Measurements from ENCODE around the gene RAE1. TPM values are rescaled to one million over a fixed set of nuclear protein-coding genes. Genes with fewer than 3 reads are reported as not detected.

RAE1 gene
- total and polyA plus RNA-seq, 2 of the 4 experiments (the other 2 are of a cell fraction) = 32.8 to 80.5 TPM

- intact Hi-C loops (cut with micrococcal nuclease) = loop anchor here (5.0 to 10.0 kb wide), 2 partner anchors 827 to 1509 kb away; no protein-coding TSS in a partner anchor
These were observed 36.9 kb downstream of the RAE1 start for GRCh38 chr20:57387945-57388371.

More at GRCh38 chr20:57387945-57388371, 36.9 kb downstream of the RAE1 start:
- no peaks in the 10 kb centered on the region for H3K9me3 ChIP-seq (ENCODE audit: control insufficient read depth, insufficient read depth, low read length)
- H3K79me1 ChIP-seq (ENCODE audit: low read depth in 1 of 2, low read length in 2 of 2) = peaks cover 0 to 11% of the 10 kb centered on the region in 2 experiments; a peak in 2 of 4 replicates
- H2BK15ac ChIP-seq (ENCODE audit: low read depth, low read length) = no peak overlapping the region
- H3K23ac ChIP-seq (ENCODE audit: low read depth, low read length) = no peak overlapping the region
- H2AK5ac ChIP-seq (ENCODE audit: low read depth, low read length) = no peak overlapping the region
- H3K9me1 ChIP-seq (ENCODE audit: insufficient read depth, low read length) = 0 out of 2 replicates have a peak, but pooled peaks cover 3% of the 10 kb centered on the region
- no peak overlapping the region for H3K27ac ChIP-seq (ENCODE audit: insufficient read depth, low read length)
- H3K27me3 ChIP-seq (ENCODE audit: control insufficient read depth, insufficient read depth, low read length) = no peaks in the 10 kb centered on the region
- no peak overlapping the region for H3K4ac ChIP-seq (ENCODE audit: low read depth, low read length)
- H3K4me1 ChIP-seq (ENCODE audit: control insufficient read depth, insufficient read depth, low read length) = peaks cover 6% of the 10 kb centered on the region
- H3K56ac ChIP-seq (ENCODE audit: extremely low read depth, insufficient read depth, low read length) = no peak overlapping the region
- no peak overlapping the region for H2BK5ac ChIP-seq (ENCODE audit: low read depth, low read length, poor library complexity, severe bottlenecking)
- no peak overlapping the region for H2BK20ac ChIP-seq (ENCODE audit: low read depth, low read length)
- no peak overlapping the region for H4K8ac ChIP-seq (ENCODE audit: low read depth in 2 of 2, low read length in 2 of 2)
- H4K91ac ChIP-seq (ENCODE audit: insufficient read depth, low read depth, low read length) = no peak overlapping the region
- in situ Hi-C loops (cut with MboI; ENCODE audit: low sequenced_read_pairs) (loop anchor here (5.0 to 25.0 kb wide), 4 partner anchors 109 to 1649 kb away; partner anchors contain the start of genes ATP5F1E and PRELID3B), dilution Hi-C loops (cut with HindIII; ENCODE audit: low sequenced_read_pairs, unreplicated experiment) (no loop called here)
- BruUV-seq (replicated peaks) = no TSS peak
- ATAC-seq (ENCODE audit: low read depth) (no peak), DNase-seq (no peak)
- no peak overlapping the region for H2BK120ac ChIP-seq (ENCODE audit: low read depth, low read length)
- no peak overlapping the region for H3K9ac ChIP-seq (ENCODE audit: low read depth, low read length)
- POLR2A ChIA-PET (ENCODE audit: unreplicated experiment) = no interaction called here
- no peak overlapping the region for H4K5ac ChIP-seq (ENCODE audit: low read depth, low read length)
- no peak overlapping the region for H3K4me3 ChIP-seq (ENCODE audit: insufficient read depth, low read depth, low read length)
- no peak overlapping the region for H2AFZ ChIP-seq (replicated peaks; ENCODE audit: low read length, poor library complexity)
- H3K18ac ChIP-seq (ENCODE audit: low read depth, low read length) = no peak overlapping the region
- no peak overlapping the region for H2AK9ac ChIP-seq (replicated peaks; ENCODE audit: low read depth, low read length, poor library complexity)
- CTCF ChIA-PET = interaction anchor here (0.6 kb wide), 1 partner anchor 122 kb away, joined by 3 read pairs; no protein-coding TSS in a partner anchor
- H3K4me2 ChIP-seq (ENCODE audit: low read depth, low read length) = no peak overlapping the region
- 100% methylated on average over 1 of the region's 7 CpGs; no CpG with 5 or more reads in 1 of the 2 experiments for WGBS, 2 experiments (ENCODE audit: extremely low coverage in 2 of 2, insufficient read length in 1 of 2)
- H4K20me1 ChIP-seq (ENCODE audit: insufficient read depth, low read length) = no peaks in the 10 kb centered on the region; the same call in 1 of the 2 replicates
- no peak overlapping the region for H3K14ac ChIP-seq (replicated peaks; ENCODE audit: low read depth, low read length)
- H3K36me3 ChIP-seq (ENCODE audit: control insufficient read depth, insufficient read depth, low read length) = peaks cover 5% of the 10 kb centered on the region; the same call in 1 of the 2 replicates
- TF ChIP-seq POLR2A (IDR thresholded peaks at IDR 0.05; ENCODE audit: low read depth, low read length) (no peak), MAFK (IDR thresholded peaks at IDR 0.05; ENCODE audit: low read depth, low read length) (no peak), BHLHE40 (IDR thresholded peaks at IDR 0.05; ENCODE audit: low read depth, low read length) (no peak), USF2 (IDR thresholded peaks at IDR 0.05; ENCODE audit: low read depth, low read length) (no peak), MAZ (IDR thresholded peaks at IDR 0.05; ENCODE audit: borderline replicate concordance, low read depth, low read length) (no peak), RAD21 (IDR thresholded peaks at IDR 0.05; ENCODE audit: low read length) (no peak), RCOR1 (IDR thresholded peaks at IDR 0.05; ENCODE audit: insufficient replicate concordance, low read length) (no peak), CTCF (conservative IDR thresholded peaks at IDR 0.05; ENCODE audit: low read depth, low read length) (no peak), CEBPB (IDR thresholded peaks at IDR 0.05; ENCODE audit: low read depth, low read length) (no peak), FOS (IDR thresholded peaks at IDR 0.05; ENCODE audit: low read depth, low read length) (no peak)

All from IMR-90 (cell line).